Glutamatergic neuron (in vitro differentiated cells): ENCODE results near the gene FTCD. TPM values are rescaled to one million over a fixed set of nuclear protein-coding genes. Genes with fewer than 3 reads are reported as not detected.

Experiments
- DNase-seq: peaks from one replicate; pipeline ENCODE4 v3.0.0; 2022
- H3K27ac Mint-ChIP-seq: one replicate; pipeline ENCODE4 v1.8.0; 2020; ENCODE audit warnings: mild to moderate bottlenecking, mixed read lengths, inconsistent platforms; ENCODE audit not compliant: unreplicated experiment
- H3K27me3 Mint-ChIP-seq: one replicate; pipeline ENCODE4 v1.8.0; 2020; ENCODE audit warnings: mild to moderate bottlenecking, moderate library complexity, mixed read lengths, inconsistent platforms; ENCODE audit not compliant: unreplicated experiment
- H3K36me3 Mint-ChIP-seq: one replicate; pipeline ENCODE4 v1.8.0; 2020; ENCODE audit warnings: mild to moderate bottlenecking, mixed read lengths, inconsistent platforms; ENCODE audit not compliant: unreplicated experiment
- H3K4me1 Mint-ChIP-seq: one replicate; pipeline ENCODE4 v1.8.0; 2020; ENCODE audit warnings: mild to moderate bottlenecking, low read depth, mixed read lengths, inconsistent platforms; ENCODE audit not compliant: unreplicated experiment
- H3K4me3 Mint-ChIP-seq: one replicate; pipeline ENCODE4 v1.8.0; 2020; ENCODE audit warnings: mild to moderate bottlenecking, mixed read lengths, inconsistent platforms; ENCODE audit not compliant: unreplicated experiment
- H3K9me3 Mint-ChIP-seq: one replicate; pipeline ENCODE4 v1.8.0; 2020; ENCODE audit warnings: mild to moderate bottlenecking, moderate library complexity, mixed read lengths, inconsistent platforms; ENCODE audit not compliant: unreplicated experiment
- total RNA-seq: library from RNA; stranded (reverse); fragmentation: NEBNext Ultra II Directional; extraction: Animal tissue kit (Norgen Biotek cat#: 25700); gene quantifications from one replicate; pipeline ENCODE4 v1.2.1, GENCODE V29; 2021; ENCODE audit not compliant: unreplicated experiment
- TF ChIP-seq, protein P1 (sequence below): fragments of 200-600 bp; sonication (generic); IDR thresholded peaks from one replicate; pipeline ENCODE4 v1.5.0; 2021; ENCODE audit not compliant: partially characterized antibody, unreplicated experiment

FTCD gene
- total RNA-seq, 1 donor from 2014 or later = 13.4 TPM

DNA sequence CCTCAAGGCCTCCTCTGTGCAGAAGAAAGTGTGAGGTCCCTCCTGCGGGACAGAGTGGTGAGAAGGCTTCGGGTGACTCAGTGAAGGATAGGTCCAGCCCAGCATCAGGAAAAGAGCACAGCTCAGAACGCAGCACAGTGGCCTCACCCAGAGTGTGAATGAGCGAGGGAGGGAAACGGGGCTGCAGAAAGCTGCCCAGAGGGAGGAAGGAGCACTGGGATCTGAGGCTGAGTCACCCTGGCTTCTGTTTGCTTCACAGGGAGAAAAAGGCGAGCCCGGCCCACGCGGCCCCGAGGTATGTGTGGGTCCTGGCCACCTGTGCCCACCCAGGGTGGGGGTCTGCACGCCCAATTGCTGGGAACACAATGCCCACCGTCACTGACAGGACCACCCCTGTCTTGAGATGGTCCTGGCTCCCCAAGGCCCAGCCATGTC lies 33.1 kb downstream of the FTCD start:
- no peaks in the 10 kb centered on the region for H3K27me3 Mint-ChIP-seq
- no peak overlapping the region for H3K27ac Mint-ChIP-seq
- TF ChIP-seq, protein P1, sequence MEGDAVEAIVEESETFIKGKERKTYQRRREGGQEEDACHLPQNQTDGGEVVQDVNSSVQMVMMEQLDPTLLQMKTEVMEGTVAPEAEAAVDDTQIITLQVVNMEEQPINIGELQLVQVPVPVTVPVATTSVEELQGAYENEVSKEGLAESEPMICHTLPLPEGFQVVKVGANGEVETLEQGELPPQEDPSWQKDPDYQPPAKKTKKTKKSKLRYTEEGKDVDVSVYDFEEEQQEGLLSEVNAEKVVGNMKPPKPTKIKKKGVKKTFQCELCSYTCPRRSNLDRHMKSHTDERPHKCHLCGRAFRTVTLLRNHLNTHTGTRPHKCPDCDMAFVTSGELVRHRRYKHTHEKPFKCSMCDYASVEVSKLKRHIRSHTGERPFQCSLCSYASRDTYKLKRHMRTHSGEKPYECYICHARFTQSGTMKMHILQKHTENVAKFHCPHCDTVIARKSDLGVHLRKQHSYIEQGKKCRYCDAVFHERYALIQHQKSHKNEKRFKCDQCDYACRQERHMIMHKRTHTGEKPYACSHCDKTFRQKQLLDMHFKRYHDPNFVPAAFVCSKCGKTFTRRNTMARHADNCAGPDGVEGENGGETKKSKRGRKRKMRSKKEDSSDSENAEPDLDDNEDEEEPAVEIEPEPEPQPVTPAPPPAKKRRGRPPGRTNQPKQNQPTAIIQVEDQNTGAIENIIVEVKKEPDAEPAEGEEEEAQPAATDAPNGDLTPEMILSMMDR = no peak
- no peaks in the 10 kb centered on the region for H3K9me3 Mint-ChIP-seq
- no peak overlapping the region for H3K4me3 Mint-ChIP-seq
- no peak for DNase-seq
- no peaks in the 10 kb centered on the region for H3K4me1 Mint-ChIP-seq
- H3K36me3 Mint-ChIP-seq = no peaks in the 10 kb centered on the region

DNA sequence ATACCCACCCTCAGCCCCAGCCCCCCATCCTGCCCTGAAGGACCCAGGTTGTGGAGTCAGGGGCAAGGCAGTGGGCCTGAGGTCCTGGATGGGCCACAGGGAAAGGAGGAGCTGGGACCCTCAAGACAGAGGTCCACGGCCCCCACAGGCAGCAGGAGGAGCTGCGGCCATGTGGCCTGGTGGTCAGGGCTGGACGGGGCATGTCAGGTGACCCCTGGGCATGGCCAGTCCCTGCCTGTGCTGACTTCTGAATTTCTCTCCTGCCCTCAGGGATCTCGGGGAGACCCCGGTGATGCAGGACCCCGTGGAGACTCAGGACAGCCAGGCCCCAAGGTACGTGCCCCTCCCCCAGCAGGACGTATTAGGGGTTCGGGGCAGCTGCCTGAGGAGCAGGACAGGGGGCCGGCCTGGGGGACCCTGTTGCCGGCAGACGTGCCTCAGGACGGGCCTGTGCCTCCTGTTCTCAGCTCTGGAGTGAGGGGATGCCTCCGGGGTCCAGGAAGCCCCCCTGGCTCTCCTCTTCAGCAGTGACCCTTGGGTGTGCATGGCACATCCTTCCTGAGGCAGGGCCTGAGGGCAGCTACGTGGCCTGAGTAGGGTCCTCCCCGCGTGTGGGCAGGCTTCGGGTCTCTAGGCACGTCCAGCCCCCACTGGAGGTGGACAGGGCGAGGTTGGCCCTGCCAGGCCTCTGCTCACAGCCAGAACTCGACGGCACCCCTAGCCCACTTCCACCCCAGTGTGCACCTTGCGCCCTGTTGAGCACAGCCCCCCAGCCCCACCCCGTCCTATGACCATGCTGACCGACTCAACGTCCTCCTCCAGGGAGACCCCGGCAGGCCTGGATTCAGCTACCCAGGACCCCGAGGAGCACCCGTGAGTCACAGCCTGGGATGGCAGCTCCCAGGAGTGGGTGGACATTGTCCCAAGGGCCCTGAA lies 33.8 kb downstream of the FTCD start:
- peak; percentile 6 for DNase-seq
- Mint-ChIP-seq H3K27ac (no peak overlapping the region), H3K36me3 (no peaks in the 10 kb centered on the region), H3K27me3 (no peaks in the 10 kb centered on the region), H3K4me3 (no peak overlapping the region), H3K4me1 (no peaks in the 10 kb centered on the region), H3K9me3 (no peaks in the 10 kb centered on the region)
- TF ChIP-seq, protein P1 = no peak

DNA sequence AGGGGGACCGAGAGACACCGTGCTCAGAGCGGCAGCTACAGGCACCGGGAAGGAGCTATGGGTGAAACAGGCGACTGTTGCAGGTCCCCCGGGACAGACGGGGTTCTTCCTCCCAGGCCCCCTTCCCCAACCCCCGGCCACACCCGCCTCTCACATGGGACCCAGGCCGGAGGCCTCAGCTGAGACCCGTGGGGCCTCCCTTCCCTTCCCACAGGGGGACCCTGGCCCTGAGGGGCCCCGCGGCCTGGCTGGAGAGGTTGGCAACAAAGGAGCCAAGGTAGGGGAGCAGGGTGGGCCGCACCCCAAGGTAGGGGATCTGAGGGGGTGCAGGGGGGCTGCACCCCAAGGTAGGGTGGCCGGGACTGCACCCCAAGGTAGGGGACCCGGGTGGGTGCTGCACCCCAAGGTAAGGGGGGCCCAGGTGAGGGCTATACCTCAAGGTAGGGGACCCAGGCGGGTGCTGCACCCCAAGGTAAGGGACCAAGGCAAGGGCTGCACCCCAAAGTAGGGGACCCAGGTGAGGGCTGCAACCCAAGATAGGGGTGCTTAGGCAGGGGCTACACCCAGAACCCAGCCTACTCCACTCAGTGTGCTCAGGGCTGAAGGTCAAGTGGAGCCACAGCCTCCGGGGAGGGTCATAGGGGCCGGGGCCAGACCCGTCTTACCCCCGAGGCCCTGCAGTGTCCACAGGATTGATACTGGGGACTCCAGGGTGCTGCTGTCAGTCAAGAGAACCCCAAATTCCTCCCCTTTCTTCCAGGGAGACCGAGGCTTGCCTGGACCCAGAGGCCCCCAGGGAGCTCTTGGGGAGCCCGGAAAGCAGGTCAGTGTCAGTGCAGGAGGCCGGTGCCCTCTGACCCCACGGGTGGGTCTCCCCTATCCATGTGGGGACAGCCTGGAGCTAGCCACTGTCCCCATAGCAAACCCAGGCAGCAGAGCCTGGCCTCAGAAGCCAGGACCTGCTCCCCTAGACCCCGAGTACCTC lies 34.8 kb downstream of the FTCD start:
- peak; percentile 12 for DNase-seq
- H3K27me3 Mint-ChIP-seq = no peaks in the 10 kb centered on the region
- no peaks in the 10 kb centered on the region for H3K36me3 Mint-ChIP-seq
- H3K4me3 Mint-ChIP-seq = no peak overlapping the region
- no peak overlapping the region for H3K27ac Mint-ChIP-seq
- peaks cover 1% of the 10 kb centered on the region for H3K9me3 Mint-ChIP-seq
- TF ChIP-seq, protein P1 = no peak
- no peaks in the 10 kb centered on the region for H3K4me1 Mint-ChIP-seq

DNA sequence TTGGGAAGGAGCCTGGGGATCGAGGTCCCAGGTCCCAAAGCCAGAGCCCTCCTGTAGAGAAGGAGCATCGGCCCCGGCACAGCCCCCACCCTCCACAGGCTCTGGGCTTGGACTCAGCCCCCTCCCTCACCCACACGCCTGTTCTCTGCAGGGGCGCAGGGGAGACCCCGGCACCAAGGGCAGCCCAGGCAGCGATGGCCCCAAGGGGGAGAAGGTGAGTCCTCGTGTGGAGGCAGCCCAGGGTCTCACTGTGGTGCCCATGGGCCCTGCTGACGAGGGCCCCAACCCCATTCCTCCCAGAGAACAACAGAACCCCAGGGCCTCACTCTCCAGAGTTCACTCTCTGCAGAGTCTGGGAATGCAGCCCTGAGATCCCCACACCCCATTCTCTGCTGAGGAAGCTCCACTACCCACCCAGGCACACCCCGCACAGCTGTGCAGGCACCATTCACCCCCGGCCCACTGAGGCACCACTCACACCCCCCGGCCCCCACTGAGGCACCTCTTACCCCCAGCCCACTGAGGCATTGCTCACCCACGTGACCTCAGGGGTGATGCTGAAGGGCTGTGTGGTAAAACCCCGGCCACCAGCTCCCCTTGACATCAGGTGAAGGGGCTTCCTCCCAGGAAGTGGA lies 35.6 kb downstream of the FTCD start:
- H3K9me3 Mint-ChIP-seq = peaks cover 1% of the 10 kb centered on the region
- no peak overlapping the region for H3K27ac Mint-ChIP-seq
- TF ChIP-seq, protein P1 = no peak
- no peaks in the 10 kb centered on the region for H3K4me1 Mint-ChIP-seq
- H3K36me3 Mint-ChIP-seq = no peaks in the 10 kb centered on the region
- peak; percentile 10 for DNase-seq
- no peak overlapping the region for H3K4me3 Mint-ChIP-seq
- no peaks in the 10 kb centered on the region for H3K27me3 Mint-ChIP-seq
